GM12872 (cell line): ENCODE measurements around the gene MYPOP.

Experiments
- CTCF ChIP-seq: IDR thresholded peaks from 3 replicates; pipeline ENCODE4 v1.5.1; 2011; ENCODE audit warnings: low read depth, mild to moderate bottlenecking, low read length, moderate library complexity; ENCODE audit not compliant: insufficient read depth

Gene MYPOP

GRCh38 chr19:45919678-45920077 is 17.3 kb upstream of the MYPOP start:
- TF ChIP-seq CTCF, result no peak

GRCh38 chr19:45918721-45919120 is 16.3 kb upstream of the MYPOP start:
- no peak for TF ChIP-seq CTCF

GRCh38 chr19:45917421-45918091 is 15.1 kb upstream of the MYPOP start:
- TF ChIP-seq CTCF, result no peak

- 0 out of 3 replicates have a peak, but pooled peaks have one; percentile 25 for TF ChIP-seq CTCF
Observed at GRCh38 chr19:45913874-45914830, 11.7 kb upstream of the MYPOP start, which contains the start of gene NANOS2. Gene NANOS2, minus strand, starts transcription at chr19:45914778. Its CDS starts 85 bp downstream, at chr19:45914693.

GRCh38 chr19:45911291-45911690 is 8.9 kb upstream of the MYPOP start:
- TF ChIP-seq CTCF, result no peak

GRCh38 chr19:45908956-45909355 is 6.5 kb upstream of the MYPOP start:
- no peak for TF ChIP-seq CTCF

- TF ChIP-seq CTCF, result no peak
Observed at GRCh38 chr19:45906221-45906620, 3.8 kb upstream of the MYPOP start.
